Gastrocnemius medialis (tissue), 4 donors: ENCODE results near the gene DNA2. TPM values are rescaled to one million over a fixed set of nuclear protein-coding genes. Genes with fewer than 3 reads are reported as not detected.

ENCODE experiments used
- ATAC-seq, 2 donors: fragments of 150-250 bp; one replicate each; pipeline ENCODE4 v1.9.1; 2016
- DNase-seq, 2 donors: peaks; one replicate each; pipeline ENCODE4 v3.0.0-alpha.2; 2019
- H3K27ac ChIP-seq, 4 donors: fragments of 200-600 bp; sonication (generic); 1 replicate in 1 of 4; 2 replicates in 3 of 4; pipeline ENCODE4 v1.5.1; 2016 to 2018; ENCODE audit warnings: mild to moderate bottlenecking in 2 of 4, moderate library complexity in 1 of 4
- H3K27me3 ChIP-seq, 3 donors: fragments of 200-600 bp; sonication (generic) in 2 of 3; 1 replicate in 1 of 3; 2 replicates in 2 of 3; pipeline versions ENCODE4 v1.5.1 to v1.6.0; 2016 to 2019; ENCODE audit warnings: mild to moderate bottlenecking in 1 of 3, moderate library complexity in 1 of 3
- H3K36me3 ChIP-seq, 2 donors: fragments of 200-600 bp; sonication (generic) in 1 of 2; one replicate each; pipeline ENCODE4 v1.5.1; 2017 to 2018
- H3K4me1 ChIP-seq, 2 donors: fragments of 200-600 bp; sonication (generic) in 1 of 2; one replicate each; pipeline ENCODE4 v1.5.1; 2016 to 2017; ENCODE audit warnings: mild to moderate bottlenecking in 2 of 2
- H3K4me3 ChIP-seq, 4 donors: fragments of 200-600 bp; sonication (generic) in 3 of 4; 1 replicate in 1 of 4; 2 replicates in 3 of 4; pipeline ENCODE4 v1.5.1; 2016 to 2019; ENCODE audit warnings: mild to moderate bottlenecking in 2 of 4
- H3K9me3 ChIP-seq, 3 donors: fragments of 200-600 bp; sonication (generic) in 2 of 3; 1 replicate in 1 of 3; 2 replicates in 2 of 3; pipeline ENCODE4 v1.5.1; 2016 to 2019
- CTCF ChIP-seq, 5 experiments: fragments of 450-650 bp in 3 of 5; fragments of 200-600 bp in 2 of 5; sonication (generic) in 2 of 5; IDR thresholded peaks in 4 of 5; conservative IDR thresholded peaks in 1 of 5; 1 replicate in 4 of 5; 2 replicates in 1 of 5; pipeline ENCODE4 v1.5.1; 2016 to 2019; ENCODE audit warnings: antibody characterized with exemption in 5 of 5, mild to moderate bottlenecking in 3 of 5, moderate library complexity in 3 of 5
- POLR2A ChIP-seq, 2 donors: fragments of 450-650 bp; IDR thresholded peaks; one replicate each; pipeline ENCODE4 v1.6.1; 2017; ENCODE audit warnings: antibody characterized with exemption in 2 of 2, mild to moderate bottlenecking in 2 of 2, moderate library complexity in 2 of 2
- in situ Hi-C, 4 donors: fragments of 200-750 bp; cut with MboI; loops; one replicate each; pipeline versions ENCODE4 v1.15.0 to v1.8.0; 2017; ENCODE audit warnings: low sequenced_read_pairs in 4 of 4
- intact Hi-C: fragments of 100-400 bp; cut with DNase I; formaldehyde crosslinking; loops from one replicate; pipeline ENCODE4 v1.15.1; 2023; ENCODE audit warnings: low total_unique reads
- total RNA-seq, 4 donors: library from RNA; depleted of rRNA; stranded (reverse); fragments of >200 nt; gene quantifications; one replicate each; pipeline versions ENCODE4 v1.1.0 to v1.2.3, GENCODE V29; 2016

The DNA2 gene
- total RNA-seq, 4 donors from 2014 or later = 1.0 to 2.3 (median 1.9) TPM

GRCh38 chr10:68508090-68508489 lies 36.3 kb upstream of the DNA2 start:
- Histone ChIP-seq H3K36me3 (peaks cover 0 to 13% of the 10 kb centered on the region in 2 donors), H3K9me3 (no peaks in the 10 kb centered on the region), H3K27ac (no peak overlapping the region), H3K27me3 (no peaks in the 10 kb centered on the region), H3K4me1 (no peaks in the 10 kb centered on the region), H3K4me3 (no peak overlapping the region)
- DNase-seq (no peak), ATAC-seq (no peak)
- intact Hi-C loops (no loop called here), in situ Hi-C loops (no loop called here)
- no peak for TF ChIP-seq CTCF (IDR thresholded peaks at IDR 0.05 in 4 of 5, conservative IDR thresholded peaks at IDR 0.05 in 1 of 5)

- Histone ChIP-seq H3K27me3 (no peaks in the 10 kb centered on the region), H3K36me3 (peaks cover 0 to 19% of the 10 kb centered on the region in 2 donors), H3K9me3 (no peaks in the 10 kb centered on the region), H3K27ac (no peak overlapping the region), H3K4me1 (no peaks in the 10 kb centered on the region), H3K4me3 (no peak overlapping the region)
- no peak for DNase-seq
- intact Hi-C loops = no loop called here
- in situ Hi-C loops = no loop called here
- TF ChIP-seq CTCF (IDR thresholded peaks at IDR 0.05 in 4 of 5, conservative IDR thresholded peaks at IDR 0.05 in 1 of 5) (no peak), POLR2A (IDR thresholded peaks at IDR 0.05) (no peak)
- ATAC-seq = no peak
Measured at GRCh38 chr10:68506411-68506810, 34.6 kb upstream of the DNA2 start.

GRCh38 chr10:68502846-68503245 lies 31.1 kb upstream of the DNA2 start:
- no peak for TF ChIP-seq CTCF (IDR thresholded peaks at IDR 0.05 in 4 of 5, conservative IDR thresholded peaks at IDR 0.05 in 1 of 5)
- TF ChIP-seq POLR2A (IDR thresholded peaks at IDR 0.05) = no peak
- Histone ChIP-seq H3K36me3 (peaks cover 0 to 51% of the 10 kb centered on the region in 2 donors), H3K4me1 (no peaks in the 10 kb centered on the region), H3K4me3 (no peak overlapping the region), H3K9me3 (no peaks in the 10 kb centered on the region), H3K27me3 (no peaks in the 10 kb centered on the region), H3K27ac (no peak overlapping the region)
- intact Hi-C loops = no loop called here
- in situ Hi-C loops = no loop called here
- DNase-seq = no peak
- ATAC-seq = no peak

GRCh38 chr10:68501691-68502090 lies 29.9 kb upstream of the DNA2 start:
- in situ Hi-C loops = no loop called here
- peaks cover 0 to 54% of the 10 kb centered on the region in 2 donors for H3K36me3 ChIP-seq

More at GRCh38 chr10:68501691-68502090, 29.9 kb upstream of the DNA2 start:
- Histone ChIP-seq H3K27me3 (no peaks in the 10 kb centered on the region), H3K9me3 (no peaks in the 10 kb centered on the region), H3K27ac (no peak overlapping the region), H3K4me1 (no peaks in the 10 kb centered on the region), H3K4me3 (no peak overlapping the region)
- ATAC-seq (no peak), DNase-seq (no peak)
- intact Hi-C loops = no loop called here
- no peak for TF ChIP-seq POLR2A (IDR thresholded peaks at IDR 0.05)
- TF ChIP-seq CTCF (IDR thresholded peaks at IDR 0.05 in 4 of 5, conservative IDR thresholded peaks at IDR 0.05 in 1 of 5) = no peak
